GM21381 (cell line): ENCODE results near the gene DNALI1.
"Not testable (repeated sequence)": the region's sequence is repeated elsewhere in the genome, so short reads cannot be mapped to it uniquely, and the experiment has no call there.

Experiments used
- ATAC-seq: cut with Tn5 transposase; IDR thresholded peaks from one replicate; pipeline ENCODE4 v1.9.1; 2021; ENCODE audit warnings: mild to moderate bottlenecking, moderate library complexity; ENCODE audit not compliant: unreplicated experiment

Gene DNALI1

DNA sequence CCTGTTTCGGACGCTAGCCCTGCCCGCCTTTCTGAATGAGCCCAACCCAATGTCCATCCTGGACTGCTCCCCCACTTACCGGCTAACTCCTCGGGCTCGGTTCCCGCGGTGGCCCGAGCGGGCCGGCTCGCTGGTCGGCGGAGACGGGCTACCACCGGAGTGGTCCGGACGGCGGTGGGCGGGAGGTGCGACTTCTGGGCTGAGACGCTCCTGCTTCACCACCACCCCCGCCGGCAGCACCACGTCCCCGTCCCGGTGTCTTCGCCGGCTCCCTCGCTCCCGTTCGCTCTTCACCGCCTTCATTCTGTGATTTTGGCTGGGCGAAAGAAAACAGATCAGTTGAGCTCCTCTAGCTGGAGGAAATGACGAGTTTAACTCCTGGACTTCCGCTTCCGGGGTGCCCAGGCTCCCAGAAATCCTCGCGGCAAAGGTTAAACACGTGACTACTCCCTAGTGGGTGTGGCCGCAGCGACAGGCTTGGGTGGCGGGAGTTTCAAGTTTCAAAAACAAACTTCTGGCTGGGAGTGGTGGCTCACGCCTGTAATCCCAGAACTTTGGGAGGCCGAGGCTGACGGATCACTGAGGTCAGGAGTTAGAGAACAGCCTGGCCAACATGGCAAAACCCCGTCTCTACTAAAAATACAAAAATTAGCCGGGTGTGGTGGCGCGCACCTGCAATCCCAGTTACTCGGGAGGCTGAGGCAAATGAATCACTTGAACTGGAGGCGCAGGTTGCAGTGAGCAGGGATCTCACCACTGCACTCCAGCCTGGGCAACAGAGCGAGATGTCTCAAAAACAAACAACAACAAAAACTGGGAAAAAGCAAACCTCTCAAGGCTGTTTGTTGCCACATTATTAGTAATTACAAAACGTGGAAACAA lies 2.6 kb upstream of the DNALI1 start, which contains the start of gene SNIP1:
SNIP1 (minus strand) TSS at position 367 of the 882 bp plus-strand sequence; CDS start at position 303, 64 bp downstream.
- ATAC-seq, result peak; percentile 89

DNA sequence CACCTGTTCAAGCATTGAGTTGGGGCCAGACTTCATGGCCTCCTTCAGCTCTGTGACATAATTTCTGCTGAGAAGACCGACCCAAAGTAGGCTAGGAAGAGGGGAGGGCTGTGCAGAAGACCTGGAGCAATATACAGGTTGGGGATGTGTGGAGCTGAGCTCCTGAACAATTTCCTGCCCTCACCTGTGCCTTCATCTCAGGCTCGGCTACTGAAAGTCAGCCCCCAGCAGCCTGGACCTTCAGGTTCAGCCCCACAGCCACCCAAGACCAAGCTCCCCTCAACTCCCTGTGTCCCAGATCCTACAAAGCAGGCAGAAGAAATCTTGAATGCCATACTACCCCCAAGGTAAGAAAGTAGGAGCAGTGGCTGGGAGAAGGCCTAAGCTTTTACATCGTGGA lies 662 bp downstream of the DNALI1 start:
- ATAC-seq, result no peak

DNA sequence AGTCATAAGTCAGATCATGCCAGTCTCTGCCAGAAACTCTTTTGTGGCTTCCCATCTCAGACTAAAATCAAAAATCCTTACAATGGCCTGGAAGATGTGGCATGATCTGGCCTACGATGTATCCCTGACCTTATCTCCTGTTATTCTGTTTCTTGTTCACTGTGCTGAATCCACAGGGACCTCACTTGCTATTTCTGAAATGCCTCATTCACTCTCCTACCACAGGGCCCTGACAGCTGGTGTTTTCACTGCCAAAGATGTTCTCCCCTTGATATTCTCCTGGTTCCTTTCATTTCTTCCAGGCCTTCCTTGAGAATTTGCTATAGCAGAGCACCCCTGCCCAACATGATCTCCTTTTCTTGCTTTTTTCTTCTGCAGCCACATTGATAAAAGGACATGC lies 1.7 kb downstream of the DNALI1 start:
- ATAC-seq, result no peak

DNA sequence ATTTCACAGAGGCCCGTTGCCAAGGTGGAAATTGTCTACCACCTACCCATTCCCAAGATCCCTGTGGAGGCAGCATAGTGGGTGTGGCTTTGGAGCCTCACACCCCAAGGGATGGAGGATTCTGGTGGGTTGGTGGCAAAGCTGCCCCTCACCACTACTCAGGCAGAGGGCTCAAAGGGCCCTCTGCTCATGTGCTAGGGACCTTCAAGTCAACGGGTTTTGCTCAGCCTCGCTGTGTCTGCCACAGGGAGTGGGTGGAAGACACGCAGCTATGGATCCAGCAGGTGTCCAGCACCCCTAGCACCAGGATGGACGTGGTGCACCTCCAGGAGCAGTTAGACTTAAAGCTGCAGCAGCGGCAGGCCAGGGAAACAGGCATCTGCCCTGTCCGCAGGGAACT lies 2.3 kb downstream of the DNALI1 start:
- no peak for ATAC-seq

DNA sequence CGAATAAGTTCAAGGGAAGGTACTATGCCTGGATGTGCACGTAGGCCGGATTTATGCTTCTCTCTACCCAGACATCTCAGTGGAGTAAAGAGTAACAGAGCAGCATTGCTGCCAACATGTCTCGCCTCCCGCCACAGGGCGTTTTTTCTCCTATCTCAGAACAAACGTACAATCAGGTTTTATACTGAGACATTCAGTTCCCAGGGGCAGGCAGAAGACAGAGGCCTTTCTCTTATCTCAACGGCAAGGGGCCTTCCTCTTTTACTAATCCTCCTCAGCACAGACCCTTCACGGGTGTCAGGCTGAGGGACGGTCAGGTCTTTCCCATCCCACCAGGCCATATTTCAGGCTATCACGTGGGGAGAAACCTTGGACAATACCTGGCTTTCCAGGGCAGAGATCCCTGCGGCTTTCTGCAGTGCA lies 3.2 kb downstream of the DNALI1 start:
- not testable (repeated sequence) for ATAC-seq

DNA sequence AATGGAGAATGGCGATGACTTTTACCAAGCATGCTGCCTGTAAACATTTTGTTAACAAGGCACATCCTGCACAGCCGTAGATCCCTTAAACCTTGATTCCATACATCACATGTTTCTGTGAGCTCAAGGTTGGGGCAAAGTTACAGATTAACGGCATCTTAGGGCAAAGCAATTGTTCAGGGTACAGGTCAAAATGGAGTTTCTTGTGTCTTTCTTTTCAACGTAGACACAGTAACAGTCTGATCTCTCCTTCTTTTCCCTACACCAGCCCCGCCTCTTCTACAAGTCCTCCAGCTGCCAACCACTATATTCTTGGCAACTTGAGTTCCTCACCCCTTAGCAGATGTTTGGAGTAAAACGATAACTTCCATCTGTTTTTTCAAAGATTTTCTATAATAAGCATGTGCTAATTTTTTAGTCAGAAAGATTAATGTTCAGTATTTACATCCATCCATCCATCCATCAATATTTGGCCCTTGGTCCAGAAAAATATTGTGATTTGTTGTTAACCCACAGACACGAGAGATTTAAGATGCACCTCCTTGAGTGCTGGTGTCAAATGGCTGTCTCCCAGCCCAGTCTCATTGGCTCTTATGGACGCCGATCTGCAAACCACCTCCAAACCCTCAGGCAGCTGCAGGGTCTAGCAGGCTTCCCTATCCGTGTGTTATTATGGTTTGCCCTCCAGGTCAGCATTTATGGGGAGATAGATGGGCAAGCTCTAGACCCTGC lies 3.8 kb downstream of the DNALI1 start:
- no peak for ATAC-seq

DNA sequence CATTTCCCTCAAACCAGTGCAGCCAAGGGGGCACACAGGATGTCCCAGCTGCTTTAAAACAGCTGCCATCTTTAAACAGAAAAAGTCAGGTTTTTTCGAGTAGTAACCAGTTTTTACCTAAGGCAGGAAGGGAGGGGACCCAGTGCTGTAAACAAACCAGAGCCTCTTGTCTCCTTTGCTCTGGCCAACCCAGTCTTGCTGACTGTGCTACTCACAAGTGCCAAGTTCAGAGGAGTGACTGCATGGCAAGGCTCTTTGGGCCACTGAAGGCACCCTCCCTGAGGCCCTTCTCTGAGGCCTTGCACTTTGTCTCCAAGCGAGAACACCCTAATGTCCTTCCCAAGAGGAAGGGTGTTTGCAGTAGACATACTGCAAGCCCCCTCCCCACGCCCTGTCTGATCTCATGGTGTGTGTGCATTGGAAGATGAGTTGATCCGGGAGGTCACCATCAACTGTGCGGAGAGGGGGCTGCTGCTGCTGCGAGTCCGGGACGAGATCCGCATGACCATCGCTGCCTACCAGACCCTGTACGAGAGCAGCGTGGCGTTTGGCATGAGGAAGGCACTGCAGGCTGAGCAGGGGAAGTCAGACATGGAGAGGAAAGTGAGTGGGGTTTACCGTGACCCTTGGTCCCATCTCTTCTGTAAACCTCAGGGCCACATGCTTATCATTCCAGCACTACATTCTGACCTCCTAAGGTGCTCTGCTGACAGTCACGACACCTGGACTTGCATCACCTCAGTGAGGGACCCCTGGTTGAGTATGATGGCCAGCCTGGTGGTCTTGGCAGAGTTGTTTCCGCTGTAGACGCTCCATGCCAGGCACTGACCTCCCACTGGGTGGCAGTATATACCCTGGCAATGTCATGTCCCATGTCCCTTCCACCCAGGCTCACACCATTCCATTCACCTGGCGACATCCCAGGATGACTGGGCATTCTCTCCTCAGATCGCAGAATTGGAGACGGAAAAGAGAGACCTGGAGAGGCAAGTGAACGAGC lies 4.7 kb downstream of the DNALI1 start:
- no peak for ATAC-seq

DNA sequence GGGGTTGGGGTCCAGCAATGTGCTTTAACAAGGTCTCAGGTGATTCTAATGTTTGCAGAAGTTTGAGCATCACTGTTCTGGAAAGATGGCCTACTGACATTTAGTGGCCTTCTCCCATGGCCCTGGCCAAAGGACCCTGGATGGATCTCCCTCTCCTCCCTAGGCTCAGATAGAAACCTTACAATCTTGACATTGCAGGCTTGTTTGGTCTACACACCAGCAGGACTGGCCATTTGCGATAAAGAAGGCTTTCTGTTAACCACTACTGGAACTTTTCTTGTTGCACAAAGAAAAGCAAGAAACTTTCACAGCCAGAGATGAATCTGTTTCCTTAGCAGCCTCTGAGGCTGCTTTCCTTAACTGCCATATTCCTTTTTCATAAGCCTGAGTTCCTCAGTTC lies 6.2 kb downstream of the DNALI1 start:
- no peak for ATAC-seq

DNA sequence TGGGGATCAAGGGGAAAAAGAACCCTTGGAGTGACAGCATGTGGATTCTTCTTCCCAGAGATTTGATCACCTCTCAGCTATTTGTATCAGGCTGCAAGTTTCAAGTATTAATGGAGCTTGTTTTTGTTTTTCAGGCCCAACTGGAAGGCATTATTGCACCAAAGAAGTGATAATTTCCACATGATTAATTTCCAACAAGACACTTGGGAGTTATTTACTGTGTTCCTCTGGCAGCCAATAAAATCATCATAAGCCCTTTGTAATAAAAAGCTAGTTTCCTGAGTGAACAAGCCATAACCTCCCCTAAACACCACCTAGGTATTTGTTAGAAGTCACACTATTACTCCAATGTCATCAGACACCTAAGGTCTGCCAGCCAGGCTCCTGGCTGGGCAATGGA lies 8.2 kb downstream of the DNALI1 start:
- ATAC-seq, result no peak

DNA sequence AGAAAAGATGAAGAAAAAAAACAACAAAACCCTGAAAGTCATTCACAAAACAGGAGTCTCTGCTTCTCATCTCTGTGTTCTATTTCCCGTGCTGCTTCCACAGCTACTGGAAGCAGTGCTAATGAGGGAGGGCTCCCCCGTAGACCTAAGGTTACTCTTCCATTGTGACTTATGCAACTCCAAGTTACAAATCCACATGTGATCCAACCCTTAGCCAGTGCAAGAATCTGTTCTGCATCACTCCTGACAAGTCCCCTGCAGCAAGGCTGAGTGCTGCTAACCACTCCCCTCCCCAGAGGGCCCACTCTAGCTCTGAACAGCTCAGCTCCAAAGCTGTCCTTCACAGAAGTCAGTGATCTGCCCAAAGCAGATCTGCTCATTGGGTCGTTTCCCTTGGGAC lies 10.3 kb downstream of the DNALI1 start:
- no peak for ATAC-seq

DNA sequence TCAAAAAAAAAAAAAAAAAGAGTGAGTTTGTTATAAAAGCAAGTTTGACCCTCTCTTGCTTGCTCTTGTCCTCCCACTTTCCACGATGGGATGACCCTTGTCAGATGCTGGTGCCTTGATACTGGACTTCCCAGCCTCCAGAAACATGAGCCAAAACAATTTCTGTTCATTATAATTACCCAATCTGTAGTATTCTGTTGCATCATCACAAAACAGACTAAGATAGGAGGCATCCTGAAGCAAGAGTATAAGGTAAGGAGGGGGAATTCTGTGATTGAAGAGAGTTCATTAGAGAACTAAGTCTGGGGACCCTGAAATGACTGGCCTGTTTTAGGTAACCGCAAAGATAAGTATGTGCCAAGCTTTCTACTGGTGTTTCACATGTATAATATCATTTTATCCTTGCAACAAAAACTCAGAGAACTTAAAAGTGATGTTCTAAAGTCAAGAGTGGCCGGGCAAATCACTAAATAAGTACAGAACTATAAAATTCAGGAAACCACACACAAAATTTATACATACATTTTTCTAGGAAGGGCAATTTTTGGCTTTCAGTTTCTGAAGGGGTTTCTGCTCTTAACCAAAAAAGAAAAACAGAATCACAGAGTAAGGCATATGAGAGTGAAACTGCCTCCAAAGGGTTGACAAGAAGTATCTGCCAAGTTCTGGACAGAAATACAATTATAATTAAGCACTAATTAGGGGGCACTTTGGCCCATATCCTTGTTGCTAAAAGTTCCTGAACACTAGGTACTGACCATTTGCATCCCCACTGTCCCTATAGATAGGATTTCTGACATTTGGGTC lies 14.0 kb downstream of the DNALI1 start:
- no peak for ATAC-seq

DNA sequence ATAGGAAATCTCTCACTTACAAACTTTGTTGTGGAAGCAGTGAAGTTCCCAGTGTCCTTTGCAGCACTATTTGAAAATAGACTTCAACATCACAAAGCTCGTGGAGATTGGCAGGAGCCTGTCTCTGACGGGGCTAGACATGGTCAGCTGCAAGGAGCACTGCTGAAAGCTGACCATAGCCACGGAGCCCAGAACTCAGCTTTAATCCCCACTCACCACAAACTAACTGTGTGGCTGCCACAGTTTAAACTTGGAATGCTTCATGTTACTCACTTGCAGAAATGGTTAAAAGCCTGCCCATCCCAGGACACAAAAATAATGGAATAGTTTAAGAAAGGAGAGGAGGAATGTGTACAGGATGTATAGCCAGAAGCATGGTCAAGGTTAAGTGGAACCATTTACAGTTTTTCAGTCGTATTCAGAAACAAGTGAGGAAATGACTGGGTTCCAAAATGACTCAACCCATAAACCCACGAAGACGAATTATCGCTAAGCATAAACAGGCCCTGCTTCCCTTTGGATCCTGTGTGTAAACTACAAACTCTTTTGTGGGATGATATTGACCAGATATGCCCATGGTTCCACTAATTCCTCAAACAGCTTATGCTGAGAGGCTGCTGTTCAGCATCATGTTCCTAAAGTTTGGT lies 18.2 kb downstream of the DNALI1 start:
- no peak for ATAC-seq

DNA sequence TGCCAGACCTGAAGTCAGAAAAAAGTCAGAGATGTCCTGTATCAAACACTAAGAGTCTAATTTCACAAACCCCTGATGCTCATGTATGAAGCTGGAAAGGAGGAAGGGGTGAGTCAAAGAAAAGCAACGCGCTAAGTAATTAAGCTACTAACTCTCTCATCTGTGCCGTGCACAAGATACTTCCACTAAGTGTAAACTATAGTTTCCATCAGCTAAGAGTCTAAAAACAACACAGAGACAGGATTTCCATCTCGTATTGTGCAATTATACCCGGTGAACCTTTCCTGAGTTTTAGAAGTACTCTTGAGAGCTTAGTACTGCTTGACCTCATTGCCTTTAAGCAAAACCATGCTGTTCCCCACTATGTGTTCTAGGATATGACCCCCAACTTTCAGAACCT lies 19.0 kb downstream of the DNALI1 start:
- no peak for ATAC-seq

DNA sequence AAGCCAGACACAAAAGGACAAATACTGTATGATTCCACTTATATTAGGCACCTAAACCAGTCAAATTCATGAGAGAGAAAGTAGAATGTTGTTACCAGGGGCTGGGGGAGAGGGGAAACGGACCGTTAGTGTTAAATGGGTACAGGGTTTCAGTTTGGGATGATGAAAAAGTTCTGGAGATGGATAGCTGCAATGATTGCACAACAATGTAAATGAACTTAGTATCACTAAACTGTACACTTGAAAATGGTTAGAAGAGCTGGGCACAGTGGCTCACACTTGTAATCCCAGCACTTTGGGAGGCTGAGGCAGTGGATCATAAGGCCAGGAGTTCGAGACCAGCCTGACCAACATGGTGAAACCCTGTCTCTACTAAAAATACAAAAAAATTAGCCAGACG lies 27.8 kb downstream of the DNALI1 start:
- not testable (repeated sequence) for ATAC-seq

DNA sequence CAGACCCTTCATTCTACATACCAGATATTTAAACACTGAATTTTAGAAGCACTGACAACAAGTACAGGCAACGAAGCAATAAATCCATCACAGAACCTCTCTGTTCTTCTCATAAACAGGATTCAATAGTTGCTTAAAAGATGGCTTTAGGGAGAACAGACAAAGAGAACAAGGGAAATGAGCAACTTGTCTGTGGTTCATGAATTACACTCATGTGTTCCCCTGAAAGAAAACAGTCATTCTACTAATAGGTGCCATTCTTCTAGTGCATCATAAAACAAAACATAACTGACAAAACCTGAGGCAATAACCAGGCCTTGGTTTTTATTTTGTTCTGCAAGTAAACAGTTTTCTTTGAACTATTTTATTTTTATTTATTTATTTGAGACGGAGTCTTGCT lies 32.2 kb downstream of the DNALI1 start:
- no peak for ATAC-seq

DNA sequence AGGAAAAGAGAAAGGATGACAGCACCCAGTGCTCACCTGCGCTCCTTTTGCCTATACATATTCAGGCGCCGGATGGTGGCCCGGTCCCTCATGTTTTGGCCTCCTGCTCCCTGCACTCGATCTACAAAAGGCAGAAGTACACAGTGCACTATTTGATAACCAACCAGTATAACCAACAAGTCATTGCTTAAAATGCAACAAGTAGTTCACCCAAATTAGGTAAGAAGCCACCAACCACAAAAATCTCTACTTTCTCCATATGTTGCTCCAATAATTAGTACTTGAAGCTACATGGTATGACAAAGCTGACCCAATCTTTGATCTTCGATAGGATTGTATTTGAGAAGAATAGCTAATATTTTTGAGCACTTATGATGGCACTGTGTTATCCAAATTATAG lies 37.0 kb downstream of the DNALI1 start:
- no peak for ATAC-seq

DNA sequence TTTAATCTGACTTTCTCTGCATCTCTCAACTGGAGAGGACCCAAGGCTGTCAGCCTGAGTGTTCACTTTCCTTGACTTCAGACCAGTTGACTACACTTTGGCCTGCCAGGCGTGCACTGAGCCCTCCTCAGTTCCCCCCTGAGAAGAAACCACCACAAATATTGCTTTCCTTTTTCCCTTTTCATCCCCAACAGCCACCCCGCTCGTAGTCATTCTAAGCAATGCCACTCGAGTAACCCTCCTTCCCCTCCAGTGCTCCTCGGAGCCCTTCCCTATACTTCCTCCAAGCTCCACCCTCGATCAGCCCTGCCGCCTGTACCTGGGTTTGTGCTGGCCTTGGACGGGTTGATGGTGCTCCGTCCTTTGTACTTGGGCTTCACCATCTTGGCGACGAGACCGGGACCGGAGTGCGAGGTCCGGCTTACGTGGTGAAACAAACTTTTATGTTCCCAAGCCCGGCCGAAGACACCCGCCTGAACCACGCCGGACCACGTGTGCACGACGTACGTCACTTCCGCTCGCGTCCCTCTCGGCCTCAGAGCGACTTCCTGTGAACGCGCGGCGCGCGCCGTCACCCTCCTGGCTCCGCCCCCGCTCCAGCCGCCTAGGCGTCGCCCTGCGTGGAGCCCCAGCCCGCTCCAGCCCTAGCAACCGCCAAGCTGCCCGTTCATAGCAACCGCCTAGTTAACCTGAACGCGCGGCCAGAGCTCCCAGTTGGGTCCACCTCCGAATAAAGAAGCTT lies 38.9 kb downstream of the DNALI1 start, which contains the start of gene GNL2:
GNL2 (minus strand) TSS at position 498 of the 742 bp plus-strand sequence; CDS start at position 383, 115 bp downstream.
- peak; percentile 99 for ATAC-seq

DNA sequence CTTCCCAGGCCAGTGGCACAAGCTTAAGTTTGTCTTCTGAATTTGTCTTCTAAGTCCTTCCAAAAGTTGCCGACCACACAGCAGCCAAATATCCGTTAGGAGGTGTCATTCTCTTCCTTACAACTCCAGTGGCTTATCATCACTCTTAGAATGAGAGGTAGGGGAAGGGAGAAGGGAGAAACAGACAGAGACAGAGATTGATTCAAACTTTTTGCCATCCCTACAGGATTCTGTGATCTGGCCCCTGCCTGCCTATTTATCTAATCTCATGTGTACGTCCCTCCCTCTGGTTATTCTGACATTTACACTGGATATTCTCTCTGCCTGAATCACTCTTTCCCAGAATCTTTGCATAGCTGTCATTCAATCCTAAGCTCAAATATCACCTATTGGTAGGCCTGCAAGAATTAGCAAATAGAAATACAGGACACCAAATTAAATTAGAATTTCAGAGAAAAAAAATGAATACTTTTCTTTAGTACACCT lies 39.5 kb downstream of the DNALI1 start:
- no peak for ATAC-seq

DNA sequence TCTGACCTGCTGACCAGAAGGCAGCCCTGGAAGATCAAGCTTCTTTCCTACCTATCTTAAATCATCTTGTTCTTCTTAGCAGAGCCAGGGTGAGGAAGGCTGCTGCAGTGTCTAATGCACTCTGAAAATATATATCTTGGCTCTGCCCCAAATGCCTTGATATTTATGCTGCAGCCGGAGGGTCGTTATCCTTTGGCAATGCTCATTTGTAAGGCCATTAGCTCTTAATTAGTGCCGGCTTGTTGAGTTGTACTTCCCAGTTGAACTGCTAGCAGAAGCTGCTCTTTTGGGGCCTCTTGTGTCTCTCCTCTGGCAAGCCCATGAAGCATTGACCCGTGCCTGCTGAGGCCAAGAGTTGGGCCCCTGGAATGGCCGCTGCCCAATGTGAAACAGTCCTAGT lies 43.2 kb downstream of the DNALI1 start:
- no peak for ATAC-seq
